Colon (tissue), 2 donors: Measurements from ENCODE around the gene GAS2L2.
"Not testable (repeated sequence)": the region's sequence is repeated elsewhere in the genome, so short reads cannot be mapped to it uniquely, and the experiment has no call there.

Source experiments
- FAIRE-seq: peaks from 2 replicates; lab custom pipeline; 2012; peaks lifted over from hg19 to GRCh38; lab: Jason Lieb, UNC
- donor health status: control.
- donor health status: control.

GAS2L2 gene

DNA sequence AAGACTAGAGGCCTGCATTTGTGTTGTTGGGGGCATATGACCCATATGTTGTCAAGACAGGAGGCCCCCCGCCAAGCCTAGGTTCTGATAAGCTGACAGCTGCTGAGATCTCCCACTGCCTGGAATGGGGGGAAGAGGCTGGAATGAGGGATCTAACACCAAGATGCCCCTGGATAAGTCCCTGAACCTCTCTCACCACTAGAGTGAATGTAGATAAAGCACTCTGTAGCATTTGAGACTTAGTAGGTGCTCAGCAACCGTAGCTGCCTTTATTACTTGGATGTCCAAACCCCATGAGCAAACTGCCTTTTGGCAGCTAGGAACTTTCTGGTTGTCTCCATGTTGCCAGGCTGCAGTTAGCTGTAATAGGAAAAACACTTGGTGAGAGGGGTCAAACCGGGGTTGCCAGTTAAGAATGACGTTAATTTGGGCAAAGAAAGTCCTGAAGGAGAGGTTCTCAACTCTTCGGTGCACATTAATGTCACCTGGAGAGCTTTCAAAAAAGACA lies 26.0 kb downstream of the GAS2L2 start:
- FAIRE-seq = no peak

DNA sequence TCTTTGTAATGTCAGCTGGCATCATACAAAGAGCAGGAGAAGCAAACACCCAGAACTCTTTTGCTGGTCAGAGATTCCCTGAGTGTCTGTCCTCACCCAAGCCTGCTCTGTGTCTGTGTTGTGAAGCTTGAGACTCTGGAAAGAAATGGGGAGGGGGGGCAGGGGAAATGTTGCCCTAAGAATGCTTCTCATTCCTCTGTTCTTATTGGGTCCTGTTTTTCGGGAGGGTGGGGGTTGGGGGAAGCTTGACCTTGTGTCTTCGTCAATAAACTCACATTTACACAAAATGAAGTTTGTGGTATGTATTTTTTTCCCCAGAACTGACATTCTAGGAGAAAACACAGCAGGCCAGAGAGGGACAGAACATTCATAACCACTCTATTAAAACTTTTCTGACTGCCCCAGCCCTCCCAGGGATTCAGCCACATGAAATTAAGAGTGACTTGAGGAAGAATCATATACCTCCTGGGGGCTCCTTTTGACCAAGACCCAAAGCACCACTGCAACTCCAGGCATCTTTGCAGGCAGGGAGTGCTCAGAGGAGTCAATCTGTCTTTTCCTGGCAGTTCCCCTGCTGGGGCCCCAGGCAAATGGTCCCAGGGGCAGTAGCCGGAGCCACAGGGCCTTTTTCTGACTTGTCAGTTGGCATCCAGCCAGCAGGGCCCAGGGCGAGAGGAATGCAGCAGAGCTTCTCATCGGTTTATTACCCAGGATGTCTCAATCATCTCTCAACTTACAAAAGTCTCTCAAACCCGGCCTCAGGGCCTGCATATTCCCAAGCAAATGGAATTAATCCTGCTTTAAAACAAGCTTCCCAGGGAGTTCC lies 26.7 kb downstream of the GAS2L2 start:
- no peak for FAIRE-seq

DNA sequence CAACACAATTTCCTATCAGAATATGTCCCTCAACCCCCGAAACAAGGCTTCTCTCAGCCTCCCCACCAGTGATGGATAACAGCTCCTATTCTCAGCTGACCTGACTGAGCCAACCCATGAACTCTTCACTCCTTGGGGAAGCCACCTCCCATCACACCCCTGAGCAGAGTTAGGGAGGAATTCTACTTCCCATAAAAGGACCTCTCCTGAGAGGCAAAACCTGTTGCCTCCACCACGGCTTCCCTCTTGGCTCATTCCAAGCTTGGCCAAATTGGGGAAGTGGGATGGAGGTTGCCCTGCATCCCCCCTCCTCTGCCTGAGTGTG lies 27.3 kb downstream of the GAS2L2 start:
- FAIRE-seq = no peak

DNA sequence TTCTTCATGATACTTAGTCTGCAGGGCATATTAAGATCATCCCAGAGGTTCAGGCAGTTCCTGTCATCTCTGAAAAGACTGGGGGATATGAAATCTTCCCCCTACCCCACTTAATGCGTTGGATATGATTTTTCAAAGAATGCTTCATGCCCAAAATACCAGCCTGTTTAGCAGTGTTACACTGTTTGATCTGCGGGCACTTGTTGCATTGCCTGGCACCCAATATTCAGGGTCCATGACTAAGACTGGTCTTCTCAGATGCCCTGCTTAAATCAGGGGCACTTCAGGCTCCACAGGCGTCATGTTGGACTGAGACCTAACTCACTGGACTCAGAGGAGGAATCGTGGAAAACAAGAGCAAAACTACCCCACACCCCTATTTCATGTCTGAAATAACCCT lies 28.0 kb downstream of the GAS2L2 start:
- FAIRE-seq = no peak

DNA sequence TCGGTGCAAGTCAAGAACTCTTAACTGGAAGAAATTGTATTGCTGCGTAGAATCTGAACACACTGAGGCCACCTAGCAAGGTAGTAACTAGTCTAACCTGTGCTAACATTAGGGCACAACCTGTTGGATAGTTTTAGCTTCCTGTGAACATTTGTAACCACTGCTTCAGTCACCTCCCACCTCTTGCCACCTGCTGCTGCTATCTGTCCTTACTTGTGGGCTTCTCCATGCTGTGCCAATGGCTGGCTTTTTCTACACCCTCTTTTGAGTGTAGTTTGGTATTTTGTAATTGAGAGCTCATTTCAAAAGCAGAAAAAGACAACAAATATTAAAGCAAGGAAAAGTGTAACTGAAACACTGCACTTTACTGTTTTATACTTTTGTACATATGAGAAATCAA lies 29.3 kb downstream of the GAS2L2 start:
- no peak for FAIRE-seq

DNA sequence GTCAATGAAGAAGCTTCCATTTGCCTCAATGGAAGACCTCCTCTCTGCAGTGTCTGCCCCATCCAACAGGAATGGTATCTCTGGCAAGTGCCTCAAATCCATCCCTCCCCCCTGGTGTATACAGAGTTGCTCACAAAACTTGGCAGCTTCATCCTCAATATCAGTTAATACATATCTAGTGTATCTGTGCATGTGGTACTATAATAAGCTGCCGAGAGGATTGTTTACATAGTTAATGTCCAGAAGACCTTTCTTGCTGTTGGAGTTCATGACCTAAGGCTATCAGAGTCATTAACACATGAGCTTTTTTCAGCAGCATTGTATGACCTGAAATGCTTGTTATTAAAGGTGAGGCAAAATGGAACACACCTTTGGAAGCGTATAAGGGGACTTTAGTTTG lies 35.6 kb downstream of the GAS2L2 start:
- FAIRE-seq = no peak

DNA sequence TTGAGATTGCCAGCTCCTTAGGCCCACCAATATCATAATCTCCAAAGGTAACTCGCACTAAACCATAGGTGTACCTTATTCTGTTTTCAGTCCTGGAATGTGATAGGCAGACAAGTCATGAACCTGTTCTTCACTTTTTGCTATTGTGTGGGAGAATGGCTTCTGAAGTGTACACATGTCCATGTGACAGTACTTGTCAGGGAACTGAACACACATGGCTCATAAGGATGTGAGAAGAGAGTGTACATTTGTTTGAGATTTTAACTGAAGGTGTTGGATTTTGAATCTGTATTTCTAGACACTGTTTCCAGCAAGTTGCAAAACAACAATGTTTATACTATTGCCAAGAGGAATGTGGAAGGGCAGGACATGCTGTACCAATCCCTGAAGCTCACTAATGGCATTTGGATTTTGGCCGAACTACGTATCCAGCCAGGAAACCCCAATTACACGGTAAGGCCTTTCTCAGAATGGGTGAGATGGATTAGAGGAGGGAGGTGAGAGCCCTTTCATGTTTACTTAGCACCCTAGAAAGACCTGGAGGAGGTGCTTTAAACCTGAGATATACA lies 36.1 kb downstream of the GAS2L2 start:
- no peak for FAIRE-seq

DNA sequence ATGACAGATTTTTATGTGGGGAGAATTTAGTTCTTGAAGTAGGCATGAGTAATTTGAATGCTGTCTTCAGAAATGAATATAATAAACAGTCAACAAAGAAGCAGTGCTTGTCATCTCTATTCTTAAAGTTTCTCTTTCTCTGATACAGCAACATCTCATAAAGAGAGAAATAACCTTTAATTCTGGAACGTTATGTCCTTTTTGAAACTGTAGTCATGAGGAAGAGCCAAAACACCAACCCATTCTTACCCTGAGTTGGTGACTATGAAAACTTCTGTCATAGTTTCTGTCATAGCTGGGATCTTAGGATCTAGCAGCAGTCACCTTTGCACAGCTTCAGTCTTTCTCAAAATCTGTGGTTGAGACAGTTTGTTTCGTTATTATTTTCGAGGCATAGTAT lies 36.9 kb downstream of the GAS2L2 start:
- no peak for FAIRE-seq

DNA sequence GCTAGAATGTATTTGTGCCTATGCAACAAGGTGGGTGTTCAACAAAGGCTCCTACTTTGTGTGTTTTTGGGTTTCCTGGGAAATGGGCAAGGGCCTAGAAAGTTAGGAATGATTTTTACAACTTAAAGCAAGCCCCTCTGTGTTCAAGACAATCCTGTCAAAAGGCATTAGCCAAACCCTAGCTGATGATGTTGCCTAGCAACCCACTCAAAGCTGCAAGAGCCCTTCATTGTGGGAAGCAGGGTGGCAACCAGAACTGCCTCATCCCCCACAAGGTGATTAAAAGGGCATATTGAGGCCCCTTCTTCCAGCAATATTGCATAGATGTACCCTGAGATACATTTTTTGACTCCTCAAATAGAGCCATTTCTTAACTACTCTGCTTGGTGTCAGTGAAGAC lies 37.6 kb downstream of the GAS2L2 start:
- no peak for FAIRE-seq

DNA sequence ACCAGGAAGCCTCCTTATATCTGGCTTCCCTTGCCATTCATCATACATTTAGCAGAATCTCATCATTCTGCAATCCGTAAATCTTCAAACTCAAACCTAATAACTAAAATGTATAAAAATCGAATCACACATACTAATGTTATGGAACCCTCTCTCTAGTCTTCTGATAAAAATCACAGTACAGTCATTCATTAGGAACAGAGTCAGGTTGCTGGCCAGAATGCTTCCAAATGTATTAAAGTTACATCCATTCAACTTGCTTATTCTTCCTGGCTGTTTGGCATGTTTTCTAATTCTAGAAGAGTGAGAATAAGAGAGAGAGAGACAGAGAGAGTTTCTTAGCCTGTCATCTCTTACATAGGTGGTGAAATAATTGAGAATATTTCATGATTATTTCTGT lies 38.1 kb downstream of the GAS2L2 start:
- no peak for FAIRE-seq

DNA sequence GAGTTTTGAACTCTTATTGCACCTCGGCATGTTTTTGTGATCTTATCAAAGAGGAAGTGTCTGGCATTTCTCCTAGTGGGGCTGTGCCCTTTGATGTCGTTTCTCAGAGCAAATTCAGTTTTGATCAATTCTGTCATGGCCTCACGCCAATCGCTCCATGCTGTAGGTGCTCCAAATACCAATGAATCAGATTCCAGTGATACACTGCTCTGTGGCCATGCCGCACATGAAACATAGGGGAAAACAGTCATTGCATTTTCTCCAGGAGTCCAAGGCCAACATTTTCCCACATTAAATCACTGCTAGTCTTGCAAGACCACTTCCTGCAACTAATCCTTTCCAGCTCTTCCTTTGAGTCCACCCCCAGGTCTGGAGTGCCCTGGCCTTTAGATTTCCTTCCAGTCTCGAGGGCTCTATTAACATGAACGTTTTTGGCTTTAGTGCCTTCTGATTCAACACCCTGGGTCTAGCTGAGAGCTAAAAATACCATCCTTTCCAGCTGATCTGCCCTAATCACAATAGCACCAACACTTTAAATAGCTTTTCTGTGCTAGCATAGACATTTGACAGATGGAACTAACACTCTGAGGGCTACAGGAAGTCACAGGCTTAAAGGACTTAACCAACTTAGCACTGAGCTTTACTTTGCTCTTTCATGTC lies 39.8 kb downstream of the GAS2L2 start:
- FAIRE-seq = no peak

DNA sequence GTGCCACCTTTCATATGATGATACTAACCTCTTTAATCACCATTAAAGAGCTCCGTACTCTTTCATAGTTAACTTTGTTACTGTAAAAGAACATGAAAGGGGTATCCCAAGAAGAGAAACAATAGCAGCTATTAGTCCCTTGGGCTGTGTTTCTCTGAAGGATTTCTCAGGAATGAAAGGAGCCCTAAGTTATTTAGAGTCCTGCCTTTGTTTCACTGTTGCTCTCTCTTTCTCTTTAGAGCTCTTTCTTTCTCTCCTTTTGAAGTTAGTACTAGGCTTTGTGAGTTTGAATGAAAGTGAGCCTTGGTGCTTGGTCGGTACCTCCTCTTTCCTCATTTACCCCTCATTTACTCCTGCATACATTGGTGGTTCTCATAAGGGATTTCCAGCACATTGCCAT lies 42.1 kb downstream of the GAS2L2 start:
- no peak for FAIRE-seq

DNA sequence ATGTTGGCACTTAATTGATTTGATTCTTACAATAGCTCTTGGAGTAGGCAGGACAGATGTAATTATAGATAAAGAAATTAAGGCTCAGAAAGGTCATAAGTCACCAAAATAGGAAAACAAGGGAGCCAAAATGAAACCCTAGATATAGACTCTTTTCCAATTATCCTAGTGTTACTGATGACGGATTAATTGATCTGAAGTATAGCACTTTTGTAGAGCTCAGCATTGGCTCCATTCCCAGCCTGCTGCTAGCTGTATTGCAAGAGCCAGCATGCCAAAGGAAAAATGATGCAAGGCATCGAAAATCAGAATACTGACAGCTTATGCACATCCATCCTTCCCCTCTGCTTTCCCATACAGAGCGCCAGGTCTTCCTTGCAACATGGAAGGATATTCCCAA lies 43.2 kb downstream of the GAS2L2 start:
- no peak for FAIRE-seq

DNA sequence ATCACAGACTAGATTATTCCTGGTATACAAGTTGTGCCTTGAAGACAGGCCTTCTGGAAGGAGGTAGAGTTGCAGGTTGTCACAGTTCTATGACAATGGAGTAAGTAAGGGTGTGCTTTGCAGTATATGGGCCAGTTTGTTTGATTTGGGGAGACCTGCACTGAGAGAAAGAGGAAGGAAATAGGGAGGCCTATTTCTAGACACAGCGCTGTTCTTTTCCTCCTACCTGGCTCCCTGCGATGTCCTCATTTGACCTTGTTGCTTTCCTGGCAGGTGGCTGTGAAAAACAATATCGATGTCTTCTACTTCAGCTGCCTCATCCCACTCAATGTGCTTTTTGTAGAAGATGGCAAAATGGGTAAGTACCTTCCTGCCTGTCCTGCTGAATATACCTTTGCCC lies 44.1 kb downstream of the GAS2L2 start:
- FAIRE-seq = no peak

DNA sequence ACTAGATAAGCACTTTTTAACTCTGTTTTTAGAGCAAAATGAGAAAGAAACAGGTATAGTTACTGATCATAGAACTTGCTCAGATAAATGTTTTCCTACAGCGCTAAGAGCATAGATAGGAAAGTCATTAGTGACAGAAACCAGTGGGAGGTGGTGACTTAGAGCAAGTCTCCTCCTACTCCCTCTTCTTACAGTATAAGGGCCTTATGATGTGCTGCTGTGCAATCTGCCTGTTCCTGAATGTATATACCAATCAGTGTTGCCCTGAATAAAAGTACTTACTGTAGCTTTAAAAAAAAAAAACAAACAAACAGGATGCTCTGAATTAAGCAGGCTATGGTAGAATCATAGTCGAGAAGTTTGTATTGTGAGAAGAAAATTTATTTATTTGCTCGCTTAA lies 44.9 kb downstream of the GAS2L2 start:
- FAIRE-seq = no peak

DNA sequence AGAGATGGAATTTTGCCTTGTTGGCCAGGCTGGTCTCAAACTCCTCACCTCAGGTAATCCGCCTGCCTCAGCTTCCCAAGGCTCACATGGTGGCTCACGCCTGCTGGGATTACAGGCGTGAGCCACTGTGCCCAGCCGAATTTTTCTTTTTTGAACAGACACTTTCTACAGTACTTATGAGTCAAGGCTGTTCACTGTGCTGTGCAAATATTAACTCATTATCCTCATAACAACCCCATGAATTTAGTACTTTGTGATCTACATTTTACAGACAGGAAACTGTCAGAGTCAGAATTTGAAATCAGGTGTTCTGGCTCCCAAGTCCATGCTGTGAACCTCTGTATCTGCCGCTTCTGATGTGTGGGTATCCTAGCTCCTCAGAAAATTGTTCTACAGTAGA lies 47.3 kb downstream of the GAS2L2 start:
- FAIRE-seq = no peak

DNA sequence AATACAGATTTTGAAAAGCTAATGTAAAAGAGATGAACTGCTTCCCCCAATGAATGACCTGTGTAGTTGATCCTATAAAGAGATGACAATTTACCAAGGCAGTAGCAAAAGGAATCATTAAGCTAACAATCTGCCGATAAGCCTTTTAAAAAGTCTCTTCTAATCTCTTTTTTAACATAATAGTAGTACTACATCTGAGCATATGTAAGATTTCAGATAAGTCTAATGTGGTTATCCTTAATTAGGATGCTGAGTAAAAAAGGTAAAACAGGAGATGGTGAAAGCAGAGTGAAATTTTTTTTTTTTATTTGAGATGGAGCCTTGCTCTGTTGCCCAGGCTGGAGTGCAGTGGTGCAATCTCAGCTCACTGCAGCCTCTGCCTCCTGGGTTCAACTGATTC lies 47.8 kb downstream of the GAS2L2 start:
- FAIRE-seq = no peak

DNA sequence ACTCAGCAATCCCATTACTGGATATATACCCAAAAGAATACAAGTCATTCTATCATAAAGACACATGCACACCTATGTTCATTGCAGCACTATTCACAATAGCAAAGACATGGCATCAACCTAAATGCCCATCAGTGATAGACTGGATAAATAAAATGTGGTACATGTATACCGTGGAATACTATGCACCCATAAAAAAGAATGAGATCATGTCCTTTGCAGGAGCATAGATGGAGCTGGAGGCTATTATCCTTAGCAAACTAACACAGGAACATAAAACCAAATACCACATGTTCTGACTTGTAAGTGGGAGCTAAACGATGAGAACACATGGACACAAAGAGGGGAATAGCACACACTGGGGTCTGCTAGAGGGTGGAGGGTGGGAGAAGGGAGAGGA lies 49.7 kb downstream of the GAS2L2 start:
- not testable (repeated sequence) for FAIRE-seq

DNA sequence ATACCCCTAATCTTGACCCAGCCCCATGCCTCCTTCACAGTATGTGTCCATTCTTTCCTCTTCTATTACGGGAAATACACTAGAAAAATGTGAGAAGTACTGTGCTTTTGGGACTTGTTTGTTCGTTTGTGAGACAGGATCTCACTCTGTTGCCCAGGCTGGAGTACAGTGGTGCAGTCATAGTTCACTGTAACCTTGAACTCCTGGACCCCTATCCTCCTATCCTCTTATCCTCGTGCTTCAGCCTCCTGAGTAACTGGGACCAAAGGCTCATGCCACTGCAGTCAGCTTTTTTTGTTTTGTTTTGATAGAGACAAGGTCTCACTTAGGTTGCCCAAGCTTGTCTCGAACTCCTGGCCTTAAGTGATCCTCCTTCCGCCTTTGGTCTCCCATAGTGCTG lies 51.5 kb downstream of the GAS2L2 start:
- no peak for FAIRE-seq

DNA sequence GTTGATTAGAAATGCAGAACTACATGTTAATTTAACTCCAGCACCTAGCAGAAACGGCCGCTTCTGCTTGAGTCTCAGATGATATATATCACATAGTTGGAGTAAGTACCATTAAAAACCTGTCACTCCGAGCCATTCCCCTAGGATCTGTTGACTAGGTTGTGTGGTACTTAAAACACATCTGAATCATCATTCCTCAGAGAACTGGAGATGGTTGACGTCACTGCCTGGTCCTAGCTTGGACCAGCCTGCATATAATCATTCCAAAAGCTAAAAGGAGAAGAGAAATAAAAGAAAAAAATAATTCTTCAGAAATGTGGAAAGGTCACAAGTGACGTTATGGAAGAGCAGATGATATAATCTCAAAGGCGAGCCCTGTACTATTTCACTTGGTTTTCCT lies 52.9 kb downstream of the GAS2L2 start:
- FAIRE-seq = no peak

DNA sequence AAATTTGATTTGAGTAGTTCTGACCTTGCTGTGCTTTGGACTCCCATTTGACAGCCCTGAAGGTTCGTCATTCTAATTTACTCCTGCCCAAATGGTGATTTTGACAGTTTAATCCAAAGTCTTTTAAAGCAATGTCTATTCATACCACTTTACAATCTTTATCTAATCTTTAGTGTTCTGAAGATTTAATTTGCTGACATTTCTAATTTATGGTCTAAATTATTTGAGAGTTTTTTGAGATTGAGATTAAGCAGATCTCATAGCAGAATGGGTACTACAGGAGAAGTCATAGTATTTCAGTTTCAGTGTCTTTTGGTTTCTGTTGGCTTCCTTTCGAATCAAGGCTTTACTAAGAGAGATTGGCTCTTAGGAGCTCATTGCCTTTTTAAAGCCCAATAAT lies 54.2 kb downstream of the GAS2L2 start:
- FAIRE-seq = no peak

DNA sequence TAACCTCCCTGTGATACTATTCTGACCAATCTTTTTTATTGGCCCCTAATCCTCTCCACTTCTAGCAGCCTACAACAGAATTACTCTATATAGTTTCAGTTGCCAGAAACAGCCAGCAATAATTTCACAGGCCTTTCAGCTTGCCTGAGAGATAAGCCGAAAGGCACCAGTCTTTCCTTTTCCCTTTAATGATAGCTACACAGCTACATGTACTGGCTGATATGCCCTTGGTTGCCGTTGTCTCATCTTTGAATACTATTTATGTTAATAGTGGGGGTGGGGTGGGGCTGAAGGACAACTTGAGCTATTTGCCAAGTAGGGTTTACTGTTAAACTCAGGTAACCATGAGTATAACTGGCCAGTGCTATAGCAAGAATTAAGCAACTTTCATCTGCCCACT lies 57.4 kb downstream of the GAS2L2 start:
- no peak for FAIRE-seq

DNA sequence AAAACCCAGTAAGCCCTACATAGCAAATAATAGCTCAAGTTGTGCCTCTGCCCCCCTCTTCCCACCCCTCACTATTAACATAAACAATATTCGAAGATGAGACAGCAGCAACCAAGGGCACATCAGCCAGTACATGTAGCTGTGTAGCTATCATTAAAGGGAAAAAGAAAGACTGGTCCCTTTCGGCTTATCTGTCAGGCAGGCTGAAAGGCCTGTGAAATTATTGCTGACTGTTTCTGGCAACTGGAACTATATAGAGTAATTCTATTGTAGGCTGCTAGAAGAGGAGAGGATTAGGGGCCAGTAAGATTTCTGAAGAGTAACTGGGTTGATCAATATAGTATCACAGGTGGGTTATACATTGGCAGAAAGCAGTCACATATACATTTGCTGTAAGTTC lies 58.1 kb downstream of the GAS2L2 start:
- no peak for FAIRE-seq
